GM21360 (cell line): ENCODE results near the gene NUF2.
"Not testable (repeated sequence)": the region's sequence is repeated elsewhere in the genome, so short reads cannot be mapped to it uniquely, and the experiment has no call there.

ENCODE experiments used
- ATAC-seq: cut with Tn5 transposase; IDR thresholded peaks from one replicate; pipeline ENCODE4 v1.9.1; 2021; ENCODE audit warnings: mild to moderate bottlenecking, moderate library complexity; ENCODE audit not compliant: unreplicated experiment

Gene NUF2

GRCh38 chr1:163321311-163322305 lies at the start of gene NUF2:
Gene NUF2, plus strand, starts transcription at chr1:163321954. Its CDS starts 4,098 bp downstream, at chr1:163326052.
- ATAC-seq: peak; percentile 97

GRCh38 chr1:163273766-163274441 lies 47.9 kb upstream of the NUF2 start:
- ATAC-seq: no peak

GRCh38 chr1:163275222-163275621 lies 46.5 kb upstream of the NUF2 start:
- no peak for ATAC-seq

- no peak for ATAC-seq
Measured at GRCh38 chr1:163278602-163279001, 43.2 kb upstream of the NUF2 start.

- ATAC-seq: not testable (repeated sequence)
Measured at GRCh38 chr1:163284867-163285266, 36.9 kb upstream of the NUF2 start.

GRCh38 chr1:163290025-163290640 lies 31.6 kb upstream of the NUF2 start:
- no peak for ATAC-seq

- no peak for ATAC-seq
Measured at GRCh38 chr1:163291461-163291860, 30.3 kb upstream of the NUF2 start.

- ATAC-seq: not testable (repeated sequence)
Measured at GRCh38 chr1:163292153-163292552, 29.6 kb upstream of the NUF2 start.

- not testable (repeated sequence) for ATAC-seq
Measured at GRCh38 chr1:163293497-163293896, 28.3 kb upstream of the NUF2 start.

GRCh38 chr1:163295949-163296348 lies 25.8 kb upstream of the NUF2 start:
- no peak for ATAC-seq

- no peak for ATAC-seq
Measured at GRCh38 chr1:163296504-163297263, 25.1 kb upstream of the NUF2 start.

GRCh38 chr1:163298365-163298764 lies 23.4 kb upstream of the NUF2 start:
- ATAC-seq: no peak

- ATAC-seq: no peak
Measured at GRCh38 chr1:163300568-163300967, 21.2 kb upstream of the NUF2 start.

GRCh38 chr1:163303561-163303960 lies 18.2 kb upstream of the NUF2 start:
- no peak for ATAC-seq

- ATAC-seq: no peak
Measured at GRCh38 chr1:163305441-163305840, 16.3 kb upstream of the NUF2 start.

- ATAC-seq: no peak
Measured at GRCh38 chr1:163307479-163308171, 14.1 kb upstream of the NUF2 start.

- no peak for ATAC-seq
Measured at GRCh38 chr1:163308811-163309210, 12.9 kb upstream of the NUF2 start.

- no peak for ATAC-seq
Measured at GRCh38 chr1:163315773-163316374, 5.9 kb upstream of the NUF2 start.

GRCh38 chr1:163320891-163321290 lies 863 bp upstream of the NUF2 start:
- no peak for ATAC-seq

- ATAC-seq: not testable (repeated sequence)
Measured at GRCh38 chr1:163323339-163323738, 1.6 kb downstream of the NUF2 start.
